Measurements from ENCODE around the gene SMYD1.
A peak's percentile ranks its signal among the peaks of the same experiment; 100 is the strongest.

Gene SMYD1

DNA sequence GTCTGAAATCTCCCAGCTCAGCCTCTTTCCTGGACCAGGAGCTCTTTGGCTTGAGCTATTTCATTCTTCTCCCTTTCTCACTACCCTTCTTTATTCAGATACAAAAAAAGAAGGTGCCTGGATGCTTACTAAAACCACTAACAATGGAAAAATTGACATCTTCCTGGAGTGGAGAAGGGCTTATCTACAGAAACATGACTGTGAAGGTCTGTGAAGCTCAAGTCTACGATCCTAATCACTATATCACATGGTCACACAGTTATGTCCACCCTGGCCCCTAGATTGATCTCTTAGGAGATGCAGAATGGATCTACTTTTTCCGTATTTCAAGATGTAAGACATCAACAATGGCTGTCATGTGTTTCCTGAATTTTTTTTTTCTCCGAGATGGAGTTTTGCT, 6.3 kb upstream of the SMYD1 start (continued):
- no peak for TF ChIP-seq SNAI2 (CRISPR knock-in tag; IDR thresholded peaks at IDR 0.05)

DNA sequence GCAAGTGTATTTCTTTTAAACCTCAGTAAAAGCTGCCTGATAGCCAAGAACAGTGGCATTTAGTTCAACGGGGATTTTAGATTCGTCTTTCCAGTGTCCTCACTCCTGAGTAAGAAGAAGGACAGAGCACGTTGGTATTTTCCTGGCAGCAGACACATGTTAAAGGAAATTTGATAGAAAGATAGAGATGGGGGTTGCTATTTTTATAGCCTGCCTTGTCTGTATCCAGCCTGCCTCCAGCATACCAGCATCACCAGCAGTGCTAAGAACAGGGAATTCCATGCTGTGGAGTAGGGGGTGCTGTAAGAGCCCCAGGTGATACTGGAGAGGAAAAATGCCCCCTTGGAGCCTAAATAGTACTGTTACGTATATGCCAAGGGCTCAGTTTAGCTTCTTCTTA, 1.1 kb upstream of the SMYD1 start:
- ATAC-seq: peak; percentile 88
- TF ChIP-seq ZNF8 (CRISPR knock-in tag; IDR thresholded peaks at IDR 0.05) (no peak), ISL1 (CRISPR knock-in tag; IDR thresholded peaks at IDR 0.05) (peak; percentile 41; the same call in 1 of the 2 replicates)

DNA sequence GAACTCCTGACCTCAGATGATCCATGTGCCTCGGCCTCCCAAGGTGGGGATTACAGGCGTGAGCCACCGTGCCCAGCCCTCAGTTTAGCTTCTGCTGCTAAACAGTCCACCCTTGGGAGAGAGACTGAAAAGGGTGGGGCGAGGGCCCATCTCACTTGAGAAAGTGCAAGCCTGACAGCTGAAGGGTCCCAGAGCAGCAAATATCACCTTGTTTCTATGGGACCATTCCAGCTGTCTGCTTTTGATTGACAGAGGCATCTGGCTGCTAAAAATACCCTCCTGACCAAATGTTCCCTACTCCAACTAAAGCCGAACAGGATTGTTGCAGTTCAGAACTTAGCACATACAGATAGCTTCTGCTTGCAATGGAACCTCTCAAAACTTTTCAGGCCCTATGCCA, 436 bp upstream of the SMYD1 start:
- TF ChIP-seq TCF4 (CRISPR knock-in tag; IDR thresholded peaks at IDR 0.05; ENCODE audit: borderline replicate concordance): no peak
- TF ChIP-seq BACH2 (CRISPR knock-in tag; IDR thresholded peaks at IDR 0.05; ENCODE audit: borderline replicate concordance): no peak
- TF ChIP-seq RARB (CRISPR knock-in tag; IDR thresholded peaks at IDR 0.05): no peak
- no peak for TF ChIP-seq ZNF565 (CRISPR knock-in tag; conservative IDR thresholded peaks at IDR 0.05; ENCODE audit: low read depth)
- no peak for TF ChIP-seq ARNTL (CRISPR knock-in tag; IDR thresholded peaks at IDR 0.05; ENCODE audit: borderline replicate concordance, low read depth)
- no peak for TF ChIP-seq CSRNP3 (CRISPR knock-in tag; IDR thresholded peaks at IDR 0.05)
- no peak for ATAC-seq

DNA sequence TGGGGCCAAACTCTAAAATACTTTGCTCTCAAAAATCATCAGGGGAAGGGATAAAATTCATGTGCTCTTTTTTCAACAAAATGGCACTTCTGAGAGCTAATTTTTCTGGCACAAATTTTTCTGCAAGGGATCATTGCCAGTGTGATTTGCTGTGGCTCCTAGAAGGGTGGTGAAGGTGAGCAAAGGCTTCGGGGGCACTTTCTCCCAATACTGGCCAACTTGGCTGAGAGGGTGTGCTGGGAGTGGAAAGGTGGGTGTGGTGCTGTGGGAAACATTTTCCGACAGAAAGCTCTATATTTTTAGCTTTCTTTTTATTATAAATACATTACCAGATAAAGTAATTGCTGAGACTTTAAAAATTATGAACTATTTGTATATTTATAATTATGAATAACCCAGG, 419 bp downstream of the SMYD1 start:
- ATAC-seq: no peak
- TF ChIP-seq RARB (CRISPR knock-in tag; IDR thresholded peaks at IDR 0.05) (no peak), TCF4 (CRISPR knock-in tag; IDR thresholded peaks at IDR 0.05; ENCODE audit: borderline replicate concordance) (no peak), ZFP3 (CRISPR knock-in tag; IDR thresholded peaks at IDR 0.05) (no peak), ISL1 (CRISPR knock-in tag; IDR thresholded peaks at IDR 0.05) (no peak), CSRNP3 (CRISPR knock-in tag; IDR thresholded peaks at IDR 0.05) (no peak), ZNF8 (CRISPR knock-in tag; IDR thresholded peaks at IDR 0.05) (no peak), PPARA (CRISPR knock-in tag; IDR thresholded peaks at IDR 0.05; ENCODE audit: borderline replicate concordance) (no peak), ZFP30 (CRISPR knock-in tag; IDR thresholded peaks at IDR 0.05) (no peak), CSDC2 (CRISPR knock-in tag; IDR thresholded peaks at IDR 0.05) (no peak), ZNF565 (CRISPR knock-in tag; conservative IDR thresholded peaks at IDR 0.05; ENCODE audit: low read depth) (no peak), GLIS3 (CRISPR knock-in tag; IDR thresholded peaks at IDR 0.05) (no peak), ZNF70 (CRISPR knock-in tag; IDR thresholded peaks at IDR 0.05) (no peak)
- TF ChIP-seq, protein P1, sequence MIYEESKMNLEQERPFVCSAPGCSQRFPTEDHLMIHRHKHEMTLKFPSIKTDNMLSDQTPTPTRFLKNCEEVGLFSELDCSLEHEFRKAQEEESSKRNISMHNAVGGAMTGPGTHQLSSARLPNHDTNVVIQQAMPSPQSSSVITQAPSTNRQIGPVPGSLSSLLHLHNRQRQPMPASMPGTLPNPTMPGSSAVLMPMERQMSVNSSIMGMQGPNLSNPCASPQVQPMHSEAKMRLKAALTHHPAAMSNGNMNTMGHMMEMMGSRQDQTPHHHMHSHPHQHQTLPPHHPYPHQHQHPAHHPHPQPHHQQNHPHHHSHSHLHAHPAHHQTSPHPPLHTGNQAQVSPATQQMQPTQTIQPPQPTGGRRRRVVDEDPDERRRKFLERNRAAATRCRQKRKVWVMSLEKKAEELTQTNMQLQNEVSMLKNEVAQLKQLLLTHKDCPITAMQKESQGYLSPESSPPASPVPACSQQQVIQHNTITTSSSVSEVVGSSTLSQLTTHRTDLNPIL (CRISPR knock-in tag; IDR thresholded peaks at IDR 0.05; ENCODE audit: low read depth): no peak

- ATAC-seq: no peak
- TF ChIP-seq PPARA (CRISPR knock-in tag; IDR thresholded peaks at IDR 0.05; ENCODE audit: borderline replicate concordance) (no peak), CSRNP3 (CRISPR knock-in tag; IDR thresholded peaks at IDR 0.05) (no peak), PATZ1 (CRISPR knock-in tag; IDR thresholded peaks at IDR 0.05; ENCODE audit: borderline replicate concordance) (no peak), ZNF8 (CRISPR knock-in tag; IDR thresholded peaks at IDR 0.05) (no peak), RARB (CRISPR knock-in tag; IDR thresholded peaks at IDR 0.05) (no peak), TCF4 (CRISPR knock-in tag; IDR thresholded peaks at IDR 0.05; ENCODE audit: borderline replicate concordance) (no peak), BACH2 (CRISPR knock-in tag; IDR thresholded peaks at IDR 0.05; ENCODE audit: borderline replicate concordance) (no peak), ZC3H10 (CRISPR knock-in tag; IDR thresholded peaks at IDR 0.05) (no peak), ZFP3 (CRISPR knock-in tag; IDR thresholded peaks at IDR 0.05) (no peak), ARNTL (CRISPR knock-in tag; IDR thresholded peaks at IDR 0.05; ENCODE audit: borderline replicate concordance, low read depth) (no peak)
These were observed 1.5 kb downstream of the SMYD1 start for GRCh38 chr2:88069117-88069516.

Data from SK-N-SH treated with all-trans-retinoic acid at 6 μM for 48 hours (cell line).